GM23338 (cell line): ENCODE results near the gene DEUP1. TPM values are rescaled to one million over a fixed set of nuclear protein-coding genes. Genes with fewer than 3 reads are reported as not detected.

ENCODE experiments used
- ATAC-seq: fragments of 200-7000 bp; cut with Tn5 transposase; 3 replicates; pipeline ENCODE4 v1.9.1; 2020
- DNase-seq: peaks from one replicate; pipeline ENCODE4 v3.0.0-alpha.2; 2015; ENCODE audit warnings: low spot score
- H2AFZ ChIP-seq: fragments of 200-600 bp; sonication (generic); 2 replicates; pipeline ENCODE4 v1.8.0; 2016; ENCODE audit warnings: antibody characterized with exemption, mild to moderate bottlenecking, moderate library complexity
- H3F3A ChIP-seq: fragments of 200-600 bp; sonication (generic); replicated peaks from 2 replicates; pipeline ENCODE4 v1.8.0; 2017; ENCODE audit warnings: antibody characterized with exemption, mixed run types, low read depth
- H3K27ac ChIP-seq: fragments of 200-600 bp; sonication (generic); 2 replicates; pipeline ENCODE4 v1.6.1; 2016; ENCODE audit warnings: low read depth
- H3K27me3 ChIP-seq: fragments of 200-600 bp; sonication (generic); 2 replicates; pipeline ENCODE4 v1.8.0; 2016; ENCODE audit warnings: mild to moderate bottlenecking, mixed run types, moderate library complexity; ENCODE audit not compliant: insufficient read depth
- H3K36me3 ChIP-seq: fragments of 200-600 bp; sonication (generic); 2 replicates; pipeline ENCODE4 v1.8.0; 2016; ENCODE audit warnings: mild to moderate bottlenecking; ENCODE audit not compliant: insufficient read depth
- H3K4me1 ChIP-seq: fragments of 200-600 bp; sonication (generic); 2 replicates; pipeline ENCODE4 v1.8.0; 2016; ENCODE audit warnings: mild to moderate bottlenecking, moderate library complexity; ENCODE audit not compliant: insufficient read depth
- H3K4me2 ChIP-seq: fragments of 200-600 bp; sonication (generic); 2 replicates; pipeline ENCODE4 v1.7.1; 2017; ENCODE audit warnings: mixed run types
- H3K4me3 ChIP-seq: fragments of 200-600 bp; sonication (generic); 2 replicates; pipeline ENCODE4 v1.6.1; 2016; ENCODE audit warnings: mixed run types
- H3K79me2 ChIP-seq: fragments of 200-600 bp; sonication (generic); replicated peaks from 2 replicates; pipeline ENCODE4 v1.8.0; 2017; ENCODE audit warnings: mild to moderate bottlenecking; ENCODE audit not compliant: insufficient read depth
- H3K9me2 ChIP-seq: fragments of 200-600 bp; sonication (generic); 2 replicates; pipeline ENCODE4 v1.8.0; 2017; ENCODE audit not compliant: insufficient read depth
- H4K20me1 ChIP-seq: fragments of 200-600 bp; sonication (generic); replicated peaks from 2 replicates; pipeline ENCODE4 v1.8.0; 2017; ENCODE audit warnings: mild to moderate bottlenecking; ENCODE audit not compliant: insufficient read depth
- H3K27ac Mint-ChIP-seq: 2 replicates; pipeline ENCODE4 v1.8.0; 2020; ENCODE audit warnings: inconsistent platforms, mild to moderate bottlenecking, moderate library complexity, mixed read lengths
- H3K27me3 Mint-ChIP-seq: 3 replicates; pipeline ENCODE4 v1.8.0; 2022; ENCODE audit warnings: low read depth, mild to moderate bottlenecking, moderate library complexity, mixed read lengths, inconsistent platforms; ENCODE audit not compliant: insufficient read depth, poor library complexity
- H3K36me3 Mint-ChIP-seq: 3 replicates; pipeline ENCODE4 v1.8.0; 2021; ENCODE audit warnings: low read depth, mild to moderate bottlenecking, inconsistent platforms, moderate library complexity, mixed read lengths
- H3K4me1 Mint-ChIP-seq: 3 replicates; pipeline ENCODE4 v1.8.0; 2020; ENCODE audit warnings: mild to moderate bottlenecking, inconsistent platforms, mixed read lengths
- H3K4me3 Mint-ChIP-seq: 3 replicates; pipeline ENCODE4 v1.8.0; 2021; ENCODE audit warnings: moderate library complexity, mild to moderate bottlenecking, inconsistent platforms, mixed read lengths
- H3K9me3 Mint-ChIP-seq: 3 replicates; pipeline ENCODE4 v1.8.0; 2020; ENCODE audit warnings: moderate library complexity, mild to moderate bottlenecking, inconsistent platforms, mixed read lengths
- CREB1 ChIP-seq: fragments of 250-450 bp; sonication (Bioruptor Pico); IDR thresholded peaks from 2 replicates; pipeline ENCODE4 v1.5.0; 2020; ENCODE audit warnings: low read depth, mild to moderate bottlenecking, moderate library complexity
- EZH2 ChIP-seq: fragments of 200-600 bp; sonication (generic); IDR thresholded peaks from one replicate; pipeline ENCODE4 v1.8.0; 2017; ENCODE audit warnings: antibody characterized with exemption, mild to moderate bottlenecking, low read depth; ENCODE audit not compliant: unreplicated experiment
- EZH2phosphoT487 ChIP-seq: fragments of 200-600 bp; sonication (generic); IDR thresholded peaks from one replicate; pipeline ENCODE4 v1.8.1; 2018; ENCODE audit warnings: antibody characterized with exemption; ENCODE audit not compliant: unreplicated experiment
- JUNB ChIP-seq: IDR thresholded peaks from one replicate; pipeline ENCODE4 v1.6.1; 2016; ENCODE audit warnings: antibody characterized with exemption; ENCODE audit not compliant: unreplicated experiment
- NANOG ChIP-seq: IDR thresholded peaks from 2 replicates; pipeline ENCODE4 v1.6.1; 2016; ENCODE audit warnings: antibody characterized with exemption, borderline replicate concordance
- ZNF331 ChIP-seq: fragments of 250-450 bp; sonication (Bioruptor Pico); IDR thresholded peaks from 2 replicates; pipeline ENCODE4 v1.5.0; 2020; ENCODE audit warnings: low read depth, mild to moderate bottlenecking, moderate library complexity
- polyA plus RNA-seq: library from polyadenylated mRNA; unstranded; fragments of >200 nt; fragmentation: Nextera tagmentation; extraction: Ambion mirVana; gene quantifications from 2 replicates; pipeline ENCODE4 v1.2.1, GENCODE V29; 2016
- total RNA-seq: library from RNA; depleted of rRNA; stranded (reverse); fragments of >200 nt; shearing (Covaris generic); gene quantifications from 2 replicates; pipeline ENCODE4 v1.2.3, GENCODE V29; 2014
- TF ChIP-seq, protein P1 (sequence below): fragments of 250-450 bp; sonication (Bioruptor Pico); IDR thresholded peaks from 2 replicates; pipeline ENCODE4 v1.5.0; 2020; ENCODE audit warnings: mild to moderate bottlenecking, moderate library complexity
- TF ChIP-seq, protein P2 (sequence below): IDR thresholded peaks from 2 replicates; pipeline ENCODE4 v1.6.1; 2016; ENCODE audit warnings: antibody characterized with exemption

DEUP1 gene
- total and polyA plus RNA-seq, 2 experiments from 2014 or later = 0.63 to 1.7 TPM

DNA sequence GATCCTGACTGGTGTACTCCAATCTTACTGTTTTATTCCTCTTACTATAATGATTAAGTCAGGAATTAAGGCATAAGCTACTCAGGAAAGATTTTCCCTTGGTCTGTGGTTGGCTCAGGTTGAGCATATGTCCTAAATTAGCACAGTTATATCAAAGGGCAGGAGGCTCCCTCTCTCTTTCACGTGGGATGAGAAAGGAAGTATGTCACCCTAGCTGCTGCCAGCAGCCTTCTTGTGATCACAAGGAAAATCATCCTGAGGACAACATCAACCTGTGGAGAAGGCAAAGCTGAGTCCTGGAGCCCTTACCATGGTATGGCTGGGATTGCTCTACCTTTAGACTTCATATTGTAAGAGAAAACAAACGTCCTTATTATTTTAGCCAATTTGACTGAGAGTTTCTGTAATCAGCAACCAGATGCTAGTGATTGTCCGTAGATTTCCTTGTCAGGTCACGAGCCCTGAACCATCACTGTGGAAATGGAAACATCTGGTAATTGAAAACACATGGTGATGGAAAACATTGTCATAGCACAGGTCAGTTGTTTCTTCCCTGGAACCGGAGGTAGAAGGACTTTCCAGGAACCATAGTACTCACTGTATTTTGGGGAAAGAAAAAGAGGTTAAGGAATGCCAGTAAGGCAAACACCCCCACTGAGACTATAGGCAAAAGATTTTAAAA lies 40.6 kb upstream of the DEUP1 start (continued):
- TF ChIP-seq, protein P1, sequence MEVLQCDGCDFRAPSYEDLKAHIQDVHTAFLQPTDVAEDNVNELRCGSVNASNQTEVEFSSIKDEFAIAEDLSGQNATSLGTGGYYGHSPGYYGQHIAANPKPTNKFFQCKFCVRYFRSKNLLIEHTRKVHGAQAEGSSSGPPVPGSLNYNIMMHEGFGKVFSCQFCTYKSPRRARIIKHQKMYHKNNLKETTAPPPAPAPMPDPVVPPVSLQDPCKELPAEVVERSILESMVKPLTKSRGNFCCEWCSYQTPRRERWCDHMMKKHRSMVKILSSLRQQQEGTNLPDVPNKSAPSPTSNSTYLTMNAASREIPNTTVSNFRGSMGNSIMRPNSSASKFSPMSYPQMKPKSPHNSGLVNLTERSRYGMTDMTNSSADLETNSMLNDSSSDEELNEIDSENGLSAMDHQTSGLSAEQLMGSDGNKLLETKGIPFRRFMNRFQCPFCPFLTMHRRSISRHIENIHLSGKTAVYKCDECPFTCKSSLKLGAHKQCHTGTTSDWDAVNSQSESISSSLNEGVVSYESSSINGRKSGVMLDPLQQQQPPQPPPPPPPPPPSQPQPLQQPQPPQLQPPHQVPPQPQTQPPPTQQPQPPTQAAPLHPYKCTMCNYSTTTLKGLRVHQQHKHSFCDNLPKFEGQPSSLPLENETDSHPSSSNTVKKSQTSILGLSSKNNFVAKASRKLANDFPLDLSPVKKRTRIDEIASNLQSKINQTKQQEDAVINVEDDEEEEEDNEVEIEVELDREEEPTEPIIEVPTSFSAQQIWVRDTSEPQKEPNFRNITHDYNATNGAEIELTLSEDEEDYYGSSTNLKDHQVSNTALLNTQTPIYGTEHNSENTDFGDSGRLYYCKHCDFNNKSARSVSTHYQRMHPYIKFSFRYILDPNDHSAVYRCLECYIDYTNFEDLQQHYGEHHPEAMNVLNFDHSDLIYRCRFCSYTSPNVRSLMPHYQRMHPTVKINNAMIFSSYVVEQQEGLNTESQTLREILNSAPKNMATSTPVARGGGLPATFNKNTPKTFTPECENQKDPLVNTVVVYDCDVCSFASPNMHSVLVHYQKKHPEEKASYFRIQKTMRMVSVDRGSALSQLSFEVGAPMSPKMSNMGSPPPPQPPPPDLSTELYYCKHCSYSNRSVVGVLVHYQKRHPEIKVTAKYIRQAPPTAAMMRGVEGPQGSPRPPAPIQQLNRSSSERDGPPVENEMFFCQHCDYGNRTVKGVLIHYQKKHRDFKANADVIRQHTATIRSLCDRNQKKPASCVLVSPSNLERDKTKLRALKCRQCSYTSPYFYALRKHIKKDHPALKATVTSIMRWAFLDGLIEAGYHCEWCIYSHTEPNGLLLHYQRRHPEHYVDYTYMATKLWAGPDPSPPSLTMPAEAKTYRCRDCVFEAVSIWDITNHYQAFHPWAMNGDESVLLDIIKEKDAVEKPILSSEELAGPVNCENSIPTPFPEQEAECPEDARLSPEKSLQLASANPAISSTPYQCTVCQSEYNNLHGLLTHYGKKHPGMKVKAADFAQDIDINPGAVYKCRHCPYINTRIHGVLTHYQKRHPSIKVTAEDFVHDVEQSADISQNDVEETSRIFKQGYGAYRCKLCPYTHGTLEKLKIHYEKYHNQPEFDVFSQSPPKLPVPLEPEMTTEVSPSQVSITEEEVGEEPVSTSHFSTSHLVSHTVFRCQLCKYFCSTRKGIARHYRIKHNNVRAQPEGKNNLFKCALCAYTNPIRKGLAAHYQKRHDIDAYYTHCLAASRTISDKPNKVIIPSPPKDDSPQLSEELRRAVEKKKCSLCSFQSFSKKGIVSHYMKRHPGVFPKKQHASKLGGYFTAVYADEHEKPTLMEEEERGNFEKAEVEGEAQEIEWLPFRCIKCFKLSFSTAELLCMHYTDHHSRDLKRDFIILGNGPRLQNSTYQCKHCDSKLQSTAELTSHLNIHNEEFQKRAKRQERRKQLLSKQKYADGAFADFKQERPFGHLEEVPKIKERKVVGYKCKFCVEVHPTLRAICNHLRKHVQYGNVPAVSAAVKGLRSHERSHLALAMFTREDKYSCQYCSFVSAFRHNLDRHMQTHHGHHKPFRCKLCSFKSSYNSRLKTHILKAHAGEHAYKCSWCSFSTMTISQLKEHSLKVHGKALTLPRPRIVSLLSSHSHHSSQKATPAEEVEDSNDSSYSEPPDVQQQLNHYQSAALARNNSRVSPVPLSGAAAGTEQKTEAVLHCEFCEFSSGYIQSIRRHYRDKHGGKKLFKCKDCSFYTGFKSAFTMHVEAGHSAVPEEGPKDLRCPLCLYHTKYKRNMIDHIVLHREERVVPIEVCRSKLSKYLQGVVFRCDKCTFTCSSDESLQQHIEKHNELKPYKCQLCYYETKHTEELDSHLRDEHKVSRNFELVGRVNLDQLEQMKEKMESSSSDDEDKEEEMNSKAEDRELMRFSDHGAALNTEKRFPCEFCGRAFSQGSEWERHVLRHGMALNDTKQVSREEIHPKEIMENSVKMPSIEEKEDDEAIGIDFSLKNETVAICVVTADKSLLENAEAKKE (CRISPR knock-in tag) = no peak
- TF ChIP-seq EZH2 (no peak), EZH2phosphoT487 (no peak), ZNF331 (CRISPR knock-in tag) (no peak)
- TF ChIP-seq, protein P2, sequence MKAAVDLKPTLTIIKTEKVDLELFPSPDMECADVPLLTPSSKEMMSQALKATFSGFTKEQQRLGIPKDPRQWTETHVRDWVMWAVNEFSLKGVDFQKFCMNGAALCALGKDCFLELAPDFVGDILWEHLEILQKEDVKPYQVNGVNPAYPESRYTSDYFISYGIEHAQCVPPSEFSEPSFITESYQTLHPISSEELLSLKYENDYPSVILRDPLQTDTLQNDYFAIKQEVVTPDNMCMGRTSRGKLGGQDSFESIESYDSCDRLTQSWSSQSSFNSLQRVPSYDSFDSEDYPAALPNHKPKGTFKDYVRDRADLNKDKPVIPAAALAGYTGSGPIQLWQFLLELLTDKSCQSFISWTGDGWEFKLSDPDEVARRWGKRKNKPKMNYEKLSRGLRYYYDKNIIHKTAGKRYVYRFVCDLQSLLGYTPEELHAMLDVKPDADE = no peak

DNA sequence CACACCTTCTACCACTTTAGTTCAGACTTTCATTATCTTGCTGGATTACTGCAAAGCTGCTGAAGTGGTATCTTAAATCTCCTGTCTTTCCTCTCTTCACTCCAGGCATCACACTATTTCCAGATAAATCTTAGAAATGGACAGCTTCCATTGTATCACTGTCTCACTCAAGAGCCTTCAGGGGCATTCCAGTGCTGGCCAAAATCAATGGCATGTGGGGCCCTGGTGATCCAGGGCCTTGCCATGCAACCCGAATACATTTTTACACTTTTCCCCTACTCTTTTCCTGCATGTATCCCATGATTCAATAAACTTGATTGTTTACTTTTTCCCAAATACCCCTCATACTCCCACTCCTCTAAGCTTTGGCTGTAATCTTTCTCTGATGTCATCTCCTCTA lies 39.4 kb upstream of the DEUP1 start:
- ATAC-seq (no peak), DNase-seq (no peak)
- Histone ChIP-seq H3K27ac (no peak overlapping the region), H4K20me1 (no peaks in the 10 kb centered on the region), H3K36me3 (no peaks in the 10 kb centered on the region), H3K27me3 (no peaks in the 10 kb centered on the region), H3K4me2 (no peak overlapping the region), H3K9me2 (no peaks in the 10 kb centered on the region), H3K4me1 (no peaks in the 10 kb centered on the region), H3K4me3 (no peak overlapping the region), H2AFZ (no peak overlapping the region), H3K79me2 (no peaks in the 10 kb centered on the region), H3F3A (no peaks in the 10 kb centered on the region)
- Mint-ChIP-seq H3K4me1 (peaks cover 10% of the 10 kb centered on the region; the same call in 2 of the 3 replicates), H3K36me3 (no peaks in the 10 kb centered on the region), H3K9me3 (no peaks in the 10 kb centered on the region), H3K27ac (no peak overlapping the region), H3K27me3 (no peaks in the 10 kb centered on the region), H3K4me3 (no peak overlapping the region)
- no peak for TF ChIP-seq EZH2
- TF ChIP-seq, protein P1 (CRISPR knock-in tag) = no peak
- no peak for TF ChIP-seq CREB1
- no peak for TF ChIP-seq ZNF331 (CRISPR knock-in tag)
- no peak for TF ChIP-seq NANOG
- no peak for TF ChIP-seq JUNB
